Adrenal gland (tissue), 5 donors: Measurements from ENCODE around the gene SHD.

Source experiments
- CTCF ChIP-seq, 6 experiments: fragments of 450-650 bp in 4 of 6; fragments of 200-600 bp in 2 of 6; sonication (generic) in 1 of 6; IDR thresholded peaks; 1 replicate in 5 of 6; 2 replicates in 1 of 6; pipeline versions ENCODE4 v1.5.1 to v1.8.0; 2016 to 2021; ENCODE audit warnings: antibody characterized with exemption in 6 of 6, mild to moderate bottlenecking in 2 of 6, moderate library complexity in 1 of 6
- POLR2A ChIP-seq, 2 donors: fragments of 450-650 bp; IDR thresholded peaks; one replicate each; pipeline ENCODE4 v1.6.1; 2017; ENCODE audit warnings: antibody characterized with exemption in 2 of 2, mild to moderate bottlenecking in 2 of 2, moderate library complexity in 1 of 2
- donor health status: DM: no; HTN: no; CAD: no.

- TF ChIP-seq CTCF (IDR thresholded peaks at IDR 0.05) (no peak), POLR2A (IDR thresholded peaks at IDR 0.05) (no peak)
These were observed 25.6 kb downstream of the SHD start, which contains the start of gene FSD1 for GRCh38 chr19:4304538-4305256.
